ENCODE measurements around the gene ADA.

DNA sequence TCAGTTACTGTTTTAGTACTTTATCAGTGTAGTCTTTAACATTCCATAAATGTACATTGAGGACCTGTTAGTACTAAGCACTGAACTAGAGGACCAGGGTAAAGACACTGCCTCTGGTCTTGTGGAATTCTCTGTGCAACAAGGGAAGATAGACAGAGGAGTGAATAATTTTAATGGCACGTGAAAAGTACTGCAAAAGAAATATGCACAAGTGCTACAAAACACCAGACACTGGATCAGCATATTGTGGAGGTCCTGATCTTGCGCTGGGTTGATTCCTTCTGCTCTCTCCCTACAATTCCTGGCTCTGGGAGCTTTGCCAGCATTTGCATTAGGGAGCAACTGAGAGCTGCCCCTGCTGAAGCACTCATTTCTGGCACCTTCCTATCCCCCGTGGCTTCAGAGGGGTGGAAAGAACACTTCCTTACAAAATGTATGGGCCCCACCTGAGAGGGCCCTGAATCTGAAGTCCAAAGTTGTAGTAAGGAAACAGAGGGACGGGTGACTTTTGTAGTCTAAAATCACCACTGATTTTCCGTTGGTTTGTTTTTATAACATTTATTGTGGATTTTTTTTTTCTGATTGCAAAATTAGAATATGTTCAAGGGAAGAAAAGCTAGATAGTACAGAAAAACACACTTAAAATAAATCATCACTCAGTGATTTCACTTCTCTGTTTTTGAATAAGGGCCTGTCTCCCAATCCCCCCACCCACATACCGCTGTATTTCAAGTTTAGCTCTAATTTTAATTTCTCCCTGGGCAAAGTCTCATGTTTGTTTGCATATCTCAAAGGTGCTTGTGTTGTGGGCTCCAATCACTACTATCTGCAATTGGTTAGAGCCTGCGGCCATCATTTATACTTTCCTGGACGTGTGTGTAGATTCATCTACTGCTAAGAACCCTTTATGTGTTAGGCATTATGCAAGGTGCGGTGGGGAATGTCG, 64.2 kb downstream of the ADA start:
- no peak for TF ChIP-seq CTCF (IDR thresholded peaks at IDR 0.05)
- no peak for TF ChIP-seq POLR2A (IDR thresholded peaks at IDR 0.05)

Data from testis (tissue), 2 donors.